ENCODE data around the gene OR5M10.

Gene OR5M10

DNA sequence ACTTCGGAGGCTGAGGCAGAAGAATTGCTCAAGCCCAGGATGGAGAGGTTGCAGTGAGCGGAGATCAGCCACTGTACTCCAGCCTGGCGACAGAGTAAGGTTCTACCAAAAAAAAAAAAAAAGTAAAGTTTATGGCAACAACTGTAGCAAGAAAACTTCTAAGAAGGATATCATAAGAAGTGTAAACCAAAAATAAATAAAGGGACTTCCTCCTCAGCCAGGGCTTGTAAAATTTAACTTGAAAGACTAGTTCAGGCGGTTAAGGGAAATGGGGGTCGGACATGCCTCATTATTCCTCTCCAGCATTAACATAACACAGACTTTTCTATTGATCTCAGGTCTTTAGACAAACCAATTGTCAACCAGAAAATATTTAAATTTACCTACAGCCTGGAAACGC is 32.0 kb downstream of the OR5M10 start:
- DNase-seq (ENCODE audit: low read depth): no peak
- no peak overlapping the region for H3K4me3 ChIP-seq (ENCODE audit: low read depth, low read length)
- TF ChIP-seq MAX (IDR thresholded peaks at IDR 0.05; ENCODE audit: low read depth, low read length) (no peak), MYC (IDR thresholded peaks at IDR 0.05; ENCODE audit: low read depth, low read length) (no peak), CTCF (IDR thresholded peaks at IDR 0.05; ENCODE audit: low read depth, low read length) (no peak), POLR2A (IDR thresholded peaks at IDR 0.05; ENCODE audit: extremely low read depth, insufficient read length) (no peak)

DNA sequence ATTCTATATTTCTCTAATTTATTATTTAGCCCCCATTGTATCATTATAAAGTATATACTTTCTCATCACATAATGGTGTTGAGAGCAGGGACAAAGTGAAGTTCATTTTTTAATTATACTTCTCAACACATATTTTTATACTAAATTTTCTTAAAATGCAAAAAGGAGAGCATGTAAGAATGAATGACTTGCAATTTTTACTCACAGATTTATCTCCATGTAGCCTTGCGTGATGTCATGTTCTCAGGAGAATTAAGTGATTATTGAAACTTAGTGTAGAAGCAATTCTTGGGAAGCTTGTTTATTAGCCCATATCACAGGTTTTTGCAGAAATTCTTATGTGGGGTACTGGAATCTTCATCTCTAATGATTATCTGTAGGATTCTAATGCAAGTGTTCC is 33.8 kb downstream of the OR5M10 start:
- DNase-seq (ENCODE audit: low read depth): no peak
- no peak overlapping the region for H3K4me3 ChIP-seq (ENCODE audit: low read depth, low read length)
- TF ChIP-seq CTCF (IDR thresholded peaks at IDR 0.05; ENCODE audit: low read depth, low read length) (no peak), MAX (IDR thresholded peaks at IDR 0.05; ENCODE audit: low read depth, low read length) (no peak), MYC (IDR thresholded peaks at IDR 0.05; ENCODE audit: low read depth, low read length) (no peak), POLR2A (IDR thresholded peaks at IDR 0.05; ENCODE audit: extremely low read depth, insufficient read length) (no peak)

- no peak for DNase-seq (ENCODE audit: low read depth)
- TF ChIP-seq CTCF (IDR thresholded peaks at IDR 0.05; ENCODE audit: low read depth, low read length) (no peak), POLR2A (IDR thresholded peaks at IDR 0.05; ENCODE audit: extremely low read depth, insufficient read length) (no peak), MAX (IDR thresholded peaks at IDR 0.05; ENCODE audit: low read depth, low read length) (no peak), MYC (IDR thresholded peaks at IDR 0.05; ENCODE audit: low read depth, low read length) (no peak)
Measured at GRCh38 chr11:56543157-56543556, 34.4 kb downstream of the OR5M10 start, which contains the start of gene OR5M11. TSS of gene OR5M11 (minus strand) at chr11:56543257. CDS start at chr11:56543257, 0 bp downstream.

GRCh38 chr11:56533054-56533740 is 44.3 kb downstream of the OR5M10 start:
- no peak overlapping the region for H3K4me3 ChIP-seq (ENCODE audit: low read depth, low read length)
- no peak for DNase-seq (ENCODE audit: low read depth)
- TF ChIP-seq POLR2A (IDR thresholded peaks at IDR 0.05; ENCODE audit: extremely low read depth, insufficient read length) (no peak), CTCF (IDR thresholded peaks at IDR 0.05; ENCODE audit: low read depth, low read length) (no peak), MYC (IDR thresholded peaks at IDR 0.05; ENCODE audit: low read depth, low read length) (no peak), MAX (IDR thresholded peaks at IDR 0.05; ENCODE audit: low read depth, low read length) (no peak)

More at GRCh38 chr11:56543157-56543556, 34.4 kb downstream of the OR5M10 start, which contains the start of gene OR5M11:
- no peak within 1 kb of the TSS for H3K4me3 ChIP-seq (ENCODE audit: low read depth, low read length)

- no peak for DNase-seq (ENCODE audit: low read depth)
- no peak for TF ChIP-seq POLR2A (IDR thresholded peaks at IDR 0.05; ENCODE audit: extremely low read depth, insufficient read length)
- no peak for TF ChIP-seq MAX (IDR thresholded peaks at IDR 0.05; ENCODE audit: low read depth, low read length)
- no peak for TF ChIP-seq MYC (IDR thresholded peaks at IDR 0.05; ENCODE audit: low read depth, low read length)
- TF ChIP-seq CTCF (IDR thresholded peaks at IDR 0.05; ENCODE audit: low read depth, low read length): no peak
- no peak overlapping the region for H3K4me3 ChIP-seq (ENCODE audit: low read depth, low read length)
Measured at GRCh38 chr11:56531856-56532255, 45.7 kb downstream of the OR5M10 start.
